HG02763 (cell line): Measurements from ENCODE around the gene ABCA4.
"Not testable (repeated sequence)": the region's sequence is repeated elsewhere in the genome, so short reads cannot be mapped to it uniquely, and the experiment has no call there.

Experiments used
- ATAC-seq: cut with Tn5 transposase; IDR thresholded peaks from one replicate; pipeline ENCODE4 v1.9.1; 2021; ENCODE audit warnings: mild to moderate bottlenecking, moderate library complexity; ENCODE audit not compliant: unreplicated experiment

Gene ABCA4

GRCh38 chr1:94011129-94011528 is 109.8 kb downstream of the ABCA4 start:
- ATAC-seq: no peak

GRCh38 chr1:94009304-94009703 is 111.6 kb downstream of the ABCA4 start:
- ATAC-seq: no peak

GRCh38 chr1:94006604-94007003 is 114.3 kb downstream of the ABCA4 start:
- no peak for ATAC-seq

GRCh38 chr1:94004924-94005323 is 116.0 kb downstream of the ABCA4 start:
- no peak for ATAC-seq

- no peak for ATAC-seq
These were observed 118.7 kb downstream of the ABCA4 start for GRCh38 chr1:94002046-94002787.

GRCh38 chr1:94001397-94002045 is 119.4 kb downstream of the ABCA4 start:
- ATAC-seq: no peak

- ATAC-seq: no peak
These were observed 120.3 kb downstream of the ABCA4 start for GRCh38 chr1:94000510-94001282.

- ATAC-seq: no peak
These were observed 121.0 kb downstream of the ABCA4 start for GRCh38 chr1:93999840-94000415.

- not testable (repeated sequence) for ATAC-seq
These were observed 122.4 kb downstream of the ABCA4 start for GRCh38 chr1:93998532-93998931.

- no peak for ATAC-seq
These were observed 123.2 kb downstream of the ABCA4 start for GRCh38 chr1:93997756-93998155.

- ATAC-seq: no peak
These were observed 125.0 kb downstream of the ABCA4 start for GRCh38 chr1:93995837-93996536.

GRCh38 chr1:93993731-93994130 is 127.2 kb downstream of the ABCA4 start:
- no peak for ATAC-seq

- no peak for ATAC-seq
These were observed 128.0 kb downstream of the ABCA4 start for GRCh38 chr1:93992954-93993353.

- ATAC-seq: no peak
These were observed 128.8 kb downstream of the ABCA4 start for GRCh38 chr1:93992190-93992589.

GRCh38 chr1:93991271-93991670 is 129.7 kb downstream of the ABCA4 start:
- ATAC-seq: no peak

GRCh38 chr1:93990477-93990876 is 130.5 kb downstream of the ABCA4 start:
- ATAC-seq: not testable (repeated sequence)

GRCh38 chr1:93990010-93990409 is 130.9 kb downstream of the ABCA4 start:
- no peak for ATAC-seq

GRCh38 chr1:93989601-93990000 is 131.3 kb downstream of the ABCA4 start:
- ATAC-seq: no peak

- no peak for ATAC-seq
These were observed 132.2 kb downstream of the ABCA4 start for GRCh38 chr1:93988634-93989350.

- no peak for ATAC-seq
These were observed 139.7 kb downstream of the ABCA4 start for GRCh38 chr1:93981274-93981667.
